ENCODE measurements around the gene TPO. TPM values are rescaled to one million over a fixed set of nuclear protein-coding genes. Genes with fewer than 3 reads are reported as not detected.

The TPO gene
- total RNA-seq, 3 donors from 2014 or later = 5.1 to 21.0 (median 15.1) TPM

GRCh38 chr2:1481406-1482252 lies 68.4 kb downstream of the TPO start:
- intact Hi-C loops (cut with DNase I; ENCODE audit: low total_unique reads) = no loop called here
- Histone ChIP-seq H3K4me1 (no peaks in the 10 kb centered on the region), H3K27me3 (peaks cover 0 to 11% of the 10 kb centered on the region in 2 donors), H3K27ac (no peak overlapping the region), H3K4me3 (no peak overlapping the region), H3K36me3 (no peaks in the 10 kb centered on the region), H3K9me3 (no peaks in the 10 kb centered on the region)
- TF ChIP-seq CTCF (IDR thresholded peaks at IDR 0.05) = no peak
- no peak for TF ChIP-seq POLR2A (IDR thresholded peaks at IDR 0.05)
- TF ChIP-seq POLR2AphosphoS5 (IDR thresholded peaks at IDR 0.05) = no peak
- DNase-seq (ENCODE audit: low spot score in 2 of 2) = no peak

GRCh38 chr2:1482253-1482675 lies 69.0 kb downstream of the TPO start:
- TF ChIP-seq POLR2AphosphoS5 (IDR thresholded peaks at IDR 0.05) (no peak), POLR2A (IDR thresholded peaks at IDR 0.05) (no peak), CTCF (IDR thresholded peaks at IDR 0.05) (no peak)
- H3K4me3 ChIP-seq = no peak overlapping the region
- H3K27me3 ChIP-seq = peaks cover 0 to 11% of the 10 kb centered on the region in 2 donors
- no peak overlapping the region for H3K27ac ChIP-seq
- no peaks in the 10 kb centered on the region for H3K9me3 ChIP-seq
- intact Hi-C loops (cut with DNase I; ENCODE audit: low total_unique reads) = no loop called here
- H3K4me1 ChIP-seq = no peaks in the 10 kb centered on the region
- H3K36me3 ChIP-seq = no peaks in the 10 kb centered on the region
- no peak for DNase-seq (ENCODE audit: low spot score in 2 of 2)

- intact Hi-C loops (cut with DNase I; ENCODE audit: low total_unique reads) = no loop called here
- no peaks in the 10 kb centered on the region for H3K9me3 ChIP-seq
- no peak for TF ChIP-seq CTCF (IDR thresholded peaks at IDR 0.05)
- TF ChIP-seq POLR2A (IDR thresholded peaks at IDR 0.05) = no peak
- TF ChIP-seq POLR2AphosphoS5 (IDR thresholded peaks at IDR 0.05) = no peak
These were observed 69.7 kb downstream of the TPO start for GRCh38 chr2:1482981-1483380.

GRCh38 chr2:1483551-1483950 lies 70.3 kb downstream of the TPO start:
- no peak for TF ChIP-seq POLR2AphosphoS5 (IDR thresholded peaks at IDR 0.05)
- TF ChIP-seq POLR2A (IDR thresholded peaks at IDR 0.05) = no peak
- TF ChIP-seq CTCF (IDR thresholded peaks at IDR 0.05) = no peak
- peaks cover 0 to 8% of the 10 kb centered on the region in 2 donors for H3K27me3 ChIP-seq
- no peak overlapping the region for H3K27ac ChIP-seq
- intact Hi-C loops (cut with DNase I; ENCODE audit: low total_unique reads) = no loop called here
- DNase-seq (ENCODE audit: low spot score in 2 of 2) = no peak
- H3K4me1 ChIP-seq = no peaks in the 10 kb centered on the region
- no peaks in the 10 kb centered on the region for H3K9me3 ChIP-seq
- H3K4me3 ChIP-seq = no peak overlapping the region
- no peaks in the 10 kb centered on the region for H3K36me3 ChIP-seq

More at GRCh38 chr2:1482981-1483380, 69.7 kb downstream of the TPO start:
- no peaks in the 10 kb centered on the region for H3K36me3 ChIP-seq
- peaks cover 0 to 8% of the 10 kb centered on the region in 2 donors for H3K27me3 ChIP-seq
- H3K27ac ChIP-seq = no peak overlapping the region
- DNase-seq (ENCODE audit: low spot score in 2 of 2) = no peak
- H3K4me1 ChIP-seq = no peaks in the 10 kb centered on the region
- H3K4me3 ChIP-seq = no peak overlapping the region

GRCh38 chr2:1484131-1484884 lies 71.0 kb downstream of the TPO start:
- Histone ChIP-seq H3K27me3 (peaks cover 0 to 8% of the 10 kb centered on the region in 2 donors), H3K27ac (no peak overlapping the region), H3K36me3 (no peaks in the 10 kb centered on the region), H3K4me3 (no peak overlapping the region), H3K9me3 (no peaks in the 10 kb centered on the region), H3K4me1 (no peaks in the 10 kb centered on the region)
- DNase-seq (ENCODE audit: low spot score in 2 of 2) = peak in 1 of 2 donors; percentile 47
- TF ChIP-seq POLR2AphosphoS5 (IDR thresholded peaks at IDR 0.05) (no peak), CTCF (IDR thresholded peaks at IDR 0.05) (no peak), POLR2A (IDR thresholded peaks at IDR 0.05) (no peak)
- intact Hi-C loops (cut with DNase I; ENCODE audit: low total_unique reads) = no loop called here
